A673 (cell line): ENCODE results near the gene HPN. TPM values are rescaled to one million over a fixed set of nuclear protein-coding genes. Genes with fewer than 3 reads are reported as not detected.

Experiments used
- BruUV-seq: library from RNA; stranded (reverse); fragments of 400-500 nt; replicated peaks from 2 replicates; lab custom pipeline; 2021; lab: Mats Ljungman, UMichigan
- CTCF ChIA-PET: fragments of 300-600 bp; sonication (Branson Sonifier 250); formaldehyde crosslinking; loops from one replicate; lab custom pipeline; 2022; ENCODE audit warnings: antibody characterized with exemption; lab: Charles Lee
- POLR2A ChIA-PET: fragments of 300-600 bp; sonication (Branson Sonifier 250); formaldehyde crosslinking; loops from one replicate; lab custom pipeline; 2022; ENCODE audit warnings: antibody characterized with exemption; ENCODE audit not compliant: low non-redundant PET; lab: Charles Lee
- DNase-seq: peaks from one replicate; pipeline ENCODE4 v3.0.0-alpha.2; 2015; ENCODE audit warnings: low spot score
- H3K27ac ChIP-seq: fragments of 200-600 bp; sonication (generic); 2 replicates; pipeline ENCODE4 v1.5.1; 2016; ENCODE audit warnings: mixed run types, low read depth, mild to moderate bottlenecking, mixed read lengths, antibody characterized with exemption, low read length; ENCODE audit not compliant: poor library complexity, severe bottlenecking
- H3K27me3 ChIP-seq: fragments of 200-600 bp; sonication (generic); replicated peaks from 2 replicates; pipeline ENCODE4 v1.6.1; 2017; ENCODE audit warnings: mixed run types, low read depth, mild to moderate bottlenecking, mixed read lengths, antibody characterized with exemption, low read length; ENCODE audit not compliant: insufficient read depth, poor library complexity
- H3K36me3 ChIP-seq: fragments of 200-600 bp; sonication (generic); 2 replicates; pipeline ENCODE4 v1.6.1; 2016; ENCODE audit warnings: mixed run types, mild to moderate bottlenecking, mixed read lengths, antibody characterized with exemption, low read length; ENCODE audit not compliant: insufficient read depth, poor library complexity, severe bottlenecking
- H3K4me1 ChIP-seq: fragments of 200-600 bp; sonication (generic); 2 replicates; pipeline ENCODE4 v1.6.1; 2017; ENCODE audit warnings: mixed run types, mild to moderate bottlenecking, mixed read lengths, antibody characterized with exemption, low read length; ENCODE audit not compliant: insufficient read depth, poor library complexity, severe bottlenecking
- H3K4me3 ChIP-seq: fragments of 200-600 bp; sonication (generic); 2 replicates; pipeline ENCODE4 v1.5.1; 2016; ENCODE audit warnings: low read depth, mixed run types, mild to moderate bottlenecking, mixed read lengths, low read length; ENCODE audit not compliant: poor library complexity, severe bottlenecking
- H3K9me3 ChIP-seq: fragments of 200-600 bp; sonication (generic); 2 replicates; pipeline ENCODE4 v1.6.1; 2016; ENCODE audit warnings: mixed run types, low read depth, mild to moderate bottlenecking, mixed read lengths, antibody characterized with exemption, low read length; ENCODE audit not compliant: poor library complexity, severe bottlenecking
- CTCF ChIP-seq: fragments of 300-800, 200-600 bp; sonication (generic); conservative IDR thresholded peaks from 2 replicates; pipeline ENCODE4 v1.5.1; 2017; ENCODE audit warnings: low read depth, mild to moderate bottlenecking, antibody characterized with exemption, low read length, moderate library complexity, mixed read lengths
- EZH2 ChIP-seq: fragments of 200-600 bp; sonication (generic); IDR thresholded peaks from 2 replicates; pipeline ENCODE4 v1.6.1; 2017; ENCODE audit warnings: borderline replicate concordance, low read depth, mild to moderate bottlenecking, mixed read lengths, antibody characterized with exemption, low read length; ENCODE audit not compliant: poor library complexity, severe bottlenecking
- intact Hi-C: fragments of 100-400 bp; cut with micrococcal nuclease; formaldehyde crosslinking; loops from one replicate; pipeline ENCODE4 v1.10.0; 2022; ENCODE audit not compliant: unreplicated experiment
- total RNA-seq: library from RNA; stranded (reverse); gene quantifications from 2 replicates; pipeline ENCODE4 v1.2.3, GENCODE V29; 2021

The HPN gene
- total RNA-seq, 1 experiment from 2014 or later, result not detected

GRCh38 chr19:35055715-35056179 lies 14.2 kb downstream of the HPN start:
- POLR2A ChIA-PET, result no interaction called here
- Histone ChIP-seq H3K4me3 (no peak overlapping the region), H3K9me3 (no peaks in the 10 kb centered on the region), H3K27me3 (peaks cover 16% of the 10 kb centered on the region), H3K27ac (no peak overlapping the region), H3K36me3 (no peaks in the 10 kb centered on the region), H3K4me1 (no peaks in the 10 kb centered on the region)
- no peak for DNase-seq
- TF ChIP-seq EZH2 (no peak), CTCF (no peak)
- intact Hi-C loops, result no loop called here
- no TSS peak for BruUV-seq
- CTCF ChIA-PET, result interaction anchor here (0.7 kb wide), 1 partner anchor 18 kb away, joined by 7 read pairs; no protein-coding TSS in a partner anchor

- H3K27me3 ChIP-seq, result peaks cover 16% of the 10 kb centered on the region
- DNase-seq, result no peak
- H3K4me3 ChIP-seq, result no peak overlapping the region
- BruUV-seq, result no TSS peak
- POLR2A ChIA-PET, result no interaction called here
- H3K4me1 ChIP-seq, result no peaks in the 10 kb centered on the region
- H3K27ac ChIP-seq, result no peak overlapping the region
- no peak for TF ChIP-seq CTCF
- no peak for TF ChIP-seq EZH2
- intact Hi-C loops, result no loop called here
- CTCF ChIA-PET, result no interaction called here
- H3K9me3 ChIP-seq, result no peaks in the 10 kb centered on the region
- H3K36me3 ChIP-seq, result no peaks in the 10 kb centered on the region
Observed at GRCh38 chr19:35056513-35057063, 15.1 kb downstream of the HPN start.

- H3K36me3 ChIP-seq, result no peaks in the 10 kb centered on the region
- no peaks in the 10 kb centered on the region for H3K4me1 ChIP-seq
- TF ChIP-seq CTCF, result no peak
- no peak for TF ChIP-seq EZH2
- peaks cover 16% of the 10 kb centered on the region for H3K27me3 ChIP-seq
- no peak for DNase-seq
- POLR2A ChIA-PET, result no interaction called here
- H3K4me3 ChIP-seq, result no peak overlapping the region
- intact Hi-C loops, result no loop called here
- H3K9me3 ChIP-seq, result no peaks in the 10 kb centered on the region
- BruUV-seq, result no TSS peak
- H3K27ac ChIP-seq, result no peak overlapping the region
- CTCF ChIA-PET, result interaction anchor here (0.5 to 1.0 kb wide), 3 partner anchors 14 to 954 kb away, joined by 3 to 5 read pairs (median 3); no protein-coding TSS in a partner anchor
Observed at GRCh38 chr19:35058370-35058769, 16.8 kb downstream of the HPN start.
